GDM1 (cell line): ENCODE results near the gene KAT14.
"Not testable (repeated sequence)": the region's sequence is repeated elsewhere in the genome, so short reads cannot be mapped to it uniquely, and the experiment has no call there.

Source experiments
- DNase-seq: peaks from one replicate; lab custom pipeline; 2025; lab: John Stamatoyannopoulos, UW

Gene KAT14, protein sequence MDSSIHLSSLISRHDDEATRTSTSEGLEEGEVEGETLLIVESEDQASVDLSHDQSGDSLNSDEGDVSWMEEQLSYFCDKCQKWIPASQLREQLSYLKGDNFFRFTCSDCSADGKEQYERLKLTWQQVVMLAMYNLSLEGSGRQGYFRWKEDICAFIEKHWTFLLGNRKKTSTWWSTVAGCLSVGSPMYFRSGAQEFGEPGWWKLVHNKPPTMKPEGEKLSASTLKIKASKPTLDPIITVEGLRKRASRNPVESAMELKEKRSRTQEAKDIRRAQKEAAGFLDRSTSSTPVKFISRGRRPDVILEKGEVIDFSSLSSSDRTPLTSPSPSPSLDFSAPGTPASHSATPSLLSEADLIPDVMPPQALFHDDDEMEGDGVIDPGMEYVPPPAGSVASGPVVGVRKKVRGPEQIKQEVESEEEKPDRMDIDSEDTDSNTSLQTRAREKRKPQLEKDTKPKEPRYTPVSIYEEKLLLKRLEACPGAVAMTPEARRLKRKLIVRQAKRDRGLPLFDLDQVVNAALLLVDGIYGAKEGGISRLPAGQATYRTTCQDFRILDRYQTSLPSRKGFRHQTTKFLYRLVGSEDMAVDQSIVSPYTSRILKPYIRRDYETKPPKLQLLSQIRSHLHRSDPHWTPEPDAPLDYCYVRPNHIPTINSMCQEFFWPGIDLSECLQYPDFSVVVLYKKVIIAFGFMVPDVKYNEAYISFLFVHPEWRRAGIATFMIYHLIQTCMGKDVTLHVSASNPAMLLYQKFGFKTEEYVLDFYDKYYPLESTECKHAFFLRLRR

DNA sequence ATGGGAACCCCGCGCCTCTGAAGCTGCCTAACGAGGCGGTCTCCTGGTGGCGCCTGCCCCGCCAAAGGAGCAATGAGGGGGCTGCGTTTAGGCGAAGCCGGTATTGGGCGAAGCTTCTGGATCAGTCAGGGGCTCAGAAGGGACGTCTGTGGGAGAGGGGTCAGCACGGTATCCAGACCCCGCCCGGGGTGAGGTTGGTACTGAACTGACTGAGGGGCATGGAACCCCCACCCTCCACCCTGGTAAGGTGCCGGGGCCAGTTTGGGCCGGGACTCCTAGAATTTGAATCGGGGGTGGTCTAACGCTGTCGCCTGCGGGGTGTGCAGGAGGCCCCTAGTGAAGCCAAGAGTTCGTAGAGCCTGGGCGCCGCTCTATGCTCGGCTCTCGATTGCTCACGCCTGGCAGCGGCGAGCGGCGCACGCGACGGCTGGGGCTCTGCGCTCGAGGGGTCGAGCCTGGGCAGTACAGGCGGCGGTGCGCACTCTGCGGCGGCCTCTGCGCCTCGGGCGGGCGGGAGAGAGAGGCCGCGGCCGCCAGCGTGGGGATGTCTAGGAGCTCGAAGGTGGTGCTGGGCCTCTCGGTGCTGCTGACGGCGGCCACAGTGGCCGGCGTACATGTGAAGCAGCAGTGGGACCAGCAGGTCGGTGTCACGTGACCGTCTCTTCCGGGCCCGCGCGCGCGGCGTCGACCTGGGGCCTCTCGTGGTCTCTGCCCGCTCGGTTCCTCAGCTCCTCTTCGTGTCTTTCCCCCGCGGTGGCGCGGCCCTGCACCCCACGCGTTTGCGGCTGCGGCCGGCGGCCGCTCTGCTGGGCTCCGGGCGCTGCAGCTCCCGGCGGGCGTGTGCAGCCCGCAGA, at the start of gene KAT14, which contains the start of gene PET117:
KAT14 (plus strand) TSS at position 452 of the 854 bp plus-strand sequence. CDS start 4,798 bp downstream, outside the sequence.
PET117 (plus strand) TSS at position 452 of the 854 bp plus-strand sequence; CDS start at position 545, 93 bp downstream.
- peak; percentile 91 for DNase-seq

- not testable (repeated sequence) for DNase-seq
Measured at GRCh38 chr20:18088298-18088697, 49.4 kb upstream of the KAT14 start.

DNA sequence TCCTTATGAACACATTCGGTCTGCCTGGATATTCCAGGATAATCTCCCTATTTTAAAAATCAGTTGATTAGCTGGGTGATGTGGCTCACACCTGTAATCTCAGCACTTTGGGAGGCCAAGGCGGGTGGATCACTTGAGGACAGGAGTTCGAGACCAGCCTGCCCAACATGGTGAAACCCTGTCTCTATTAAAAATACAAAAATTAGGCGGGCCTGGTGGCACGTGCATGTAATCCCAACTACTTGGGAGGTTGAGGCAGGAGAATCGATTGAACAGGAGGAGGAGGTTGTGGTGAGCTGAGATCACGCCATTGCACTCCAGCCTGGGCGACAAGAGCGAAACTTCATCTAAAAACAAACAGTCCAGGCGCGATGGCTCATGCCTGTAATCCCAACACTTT, 48.8 kb upstream of the KAT14 start:
- not testable (repeated sequence) for DNase-seq

- DNase-seq = no peak
Measured at GRCh38 chr20:18090044-18090443, 47.6 kb upstream of the KAT14 start.

- DNase-seq = no peak
Measured at GRCh38 chr20:18090477-18090876, 47.2 kb upstream of the KAT14 start.

GRCh38 chr20:18091623-18092022, 46.0 kb upstream of the KAT14 start:
- no peak for DNase-seq

- no peak for DNase-seq
Measured at GRCh38 chr20:18092890-18093289, 44.8 kb upstream of the KAT14 start.

DNA sequence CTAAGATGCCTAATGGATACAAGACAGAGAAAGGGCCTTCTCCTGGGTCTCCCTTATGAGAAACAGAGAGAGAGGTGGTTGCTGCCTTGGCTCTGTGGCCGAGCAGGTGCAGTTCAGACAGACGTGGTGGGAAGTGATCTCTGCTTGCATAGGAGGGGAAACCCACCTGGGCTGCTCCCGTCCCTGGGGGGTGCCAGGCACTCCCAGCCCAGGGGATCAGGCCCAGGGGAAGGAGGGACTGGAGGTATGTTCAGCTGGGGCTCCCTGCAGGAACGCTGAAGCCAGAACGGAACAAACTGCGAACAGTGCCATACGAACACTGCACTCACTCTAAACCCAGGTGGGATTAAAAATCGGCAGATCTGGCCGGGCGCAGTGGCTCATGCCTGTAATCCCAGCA, 44.3 kb upstream of the KAT14 start:
- no peak for DNase-seq

- DNase-seq = no peak
Measured at GRCh38 chr20:18094191-18094590, 43.5 kb upstream of the KAT14 start.

DNA sequence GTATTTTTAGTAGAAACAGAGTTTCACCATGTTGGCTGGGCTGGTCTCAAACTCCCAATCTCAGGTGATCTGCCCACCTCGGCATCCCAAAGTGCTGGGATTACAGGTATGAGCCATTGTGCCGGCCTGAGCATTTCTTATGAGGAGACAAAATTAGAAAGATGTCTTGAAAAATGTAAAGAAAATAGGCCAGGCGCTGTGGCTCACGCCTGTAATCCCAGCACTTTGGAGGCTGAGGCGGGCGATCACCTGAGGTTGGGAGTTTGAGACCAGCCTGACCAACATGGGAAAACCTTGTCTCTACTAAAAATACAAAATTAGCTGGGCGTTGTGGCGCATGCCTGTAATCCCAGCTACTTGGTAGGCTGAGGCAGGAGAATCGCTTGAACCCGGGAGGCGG, 37.1 kb upstream of the KAT14 start:
- not testable (repeated sequence) for DNase-seq

- no peak for DNase-seq
Measured at GRCh38 chr20:18101125-18101810, 36.4 kb upstream of the KAT14 start.

GRCh38 chr20:18103497-18103896, 34.2 kb upstream of the KAT14 start:
- DNase-seq = no peak

DNA sequence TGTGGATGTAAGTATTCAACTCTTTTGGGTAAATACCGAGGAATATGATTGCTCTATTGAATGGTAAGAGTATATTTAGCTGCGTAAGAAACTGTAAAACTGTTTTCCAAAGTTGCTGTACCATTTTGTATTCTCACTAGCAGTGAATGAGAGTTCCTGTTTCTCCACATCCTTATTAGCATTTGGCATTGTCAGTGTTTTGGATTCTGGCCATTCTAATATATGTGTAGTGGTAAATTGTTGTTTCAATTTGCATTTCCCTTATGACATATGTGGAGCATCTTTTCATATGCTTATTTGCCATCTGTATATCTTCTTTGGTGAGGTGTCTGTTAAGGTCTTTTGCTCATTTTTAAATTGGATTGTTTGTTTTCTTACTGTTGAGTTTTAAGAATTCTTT, 29.3 kb upstream of the KAT14 start:
- no peak for DNase-seq

DNA sequence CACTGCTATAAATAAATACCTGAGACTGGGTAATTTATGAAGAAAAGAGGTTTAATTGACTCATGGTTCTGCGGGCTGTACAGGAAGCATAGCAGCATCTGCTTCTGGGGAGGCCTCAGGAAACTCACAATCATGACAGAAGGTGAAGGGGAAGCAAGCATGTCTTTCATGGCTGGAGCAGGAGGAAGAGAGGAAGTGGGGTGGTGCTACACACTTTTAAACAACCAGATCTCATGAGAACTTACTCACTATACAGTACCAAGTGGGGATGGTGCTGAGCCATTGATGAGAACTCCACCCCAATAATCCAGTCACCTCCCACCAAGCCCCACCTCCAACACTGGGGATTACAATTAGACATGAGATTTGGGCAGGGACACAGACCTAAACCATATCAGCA, 9.1 kb upstream of the KAT14 start:
- peak; percentile 46 for DNase-seq

GRCh38 chr20:18132663-18133062, 5.0 kb upstream of the KAT14 start:
- no peak for DNase-seq

DNA sequence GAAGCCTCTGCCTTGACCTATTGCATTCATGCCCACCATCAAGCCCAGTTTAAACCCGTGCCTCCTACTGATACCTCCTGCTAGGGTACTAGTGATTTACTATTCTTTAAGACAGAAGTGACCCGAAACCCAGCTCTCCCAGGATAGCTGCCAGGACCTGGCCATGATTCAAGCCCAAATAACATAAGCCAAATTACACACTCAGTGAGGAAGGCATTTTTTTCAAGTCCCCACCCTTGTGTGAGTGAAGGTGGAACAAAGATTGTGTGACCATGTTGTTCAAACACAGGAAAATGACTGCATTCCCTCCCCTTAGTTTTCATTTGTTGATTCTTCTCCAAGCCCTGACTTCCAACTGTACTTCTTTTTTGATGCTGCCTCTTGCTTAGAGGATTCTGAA, 3.7 kb upstream of the KAT14 start:
- DNase-seq = no peak

DNA sequence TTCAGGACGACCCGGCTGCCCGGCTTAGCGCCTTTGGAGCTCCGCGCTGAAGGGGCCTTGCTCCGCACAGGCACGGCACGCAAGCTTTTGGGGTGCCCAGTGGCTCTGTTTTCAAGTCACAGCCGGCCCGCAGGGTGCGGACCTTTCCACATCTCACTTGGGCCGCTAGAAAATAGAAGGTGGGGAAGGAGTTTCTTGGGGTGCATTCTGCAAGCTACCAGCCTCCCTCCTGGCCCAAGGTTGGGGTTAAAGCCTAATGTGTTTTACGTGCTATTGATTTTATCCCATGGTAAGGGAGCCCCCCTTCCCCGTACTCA, 561 bp downstream of the KAT14 start:
- no peak for DNase-seq

- DNase-seq = no peak
Measured at GRCh38 chr20:18138639-18139583, 1.2 kb downstream of the KAT14 start.

GRCh38 chr20:18139832-18140231, 2.2 kb downstream of the KAT14 start:
- no peak for DNase-seq

DNA sequence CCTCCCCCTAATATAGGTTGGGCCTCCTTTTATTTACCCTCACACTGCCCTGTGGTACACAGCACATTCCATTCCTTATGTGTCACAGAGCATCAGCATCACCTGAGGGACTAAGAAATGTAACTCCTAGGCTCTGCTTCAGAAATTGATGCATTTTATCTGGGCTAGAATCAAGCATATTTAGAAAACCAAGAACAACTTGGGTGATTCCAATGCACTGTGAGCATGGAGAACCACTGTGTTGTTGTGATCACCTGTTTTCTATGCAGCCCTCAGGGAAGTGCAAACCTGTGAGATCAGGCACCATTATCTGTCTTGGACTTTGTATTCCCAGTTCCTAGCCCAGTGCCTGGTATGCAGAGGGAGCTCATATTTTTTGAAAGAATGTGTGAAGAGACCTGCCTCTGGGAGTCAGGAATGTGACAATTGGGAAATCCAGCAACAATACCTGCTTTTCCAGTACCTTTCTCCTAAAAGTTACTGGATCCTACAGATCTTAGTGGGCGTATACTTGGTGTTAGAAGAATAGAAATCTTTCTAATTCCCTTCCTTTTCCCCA, 7.0 kb downstream of the KAT14 start:
- no peak for DNase-seq
